ENCODE measurements around the gene NOC2L.
"Not testable (repeated sequence)": the region's sequence is repeated elsewhere in the genome, so short reads cannot be mapped to it uniquely, and the experiment has no call there.

The NOC2L gene

GRCh38 chr1:962381-963300, 3.6 kb upstream of the NOC2L start:
- DNase-seq (ENCODE audit: low read depth in 2 of 2), result no peak

- no peak for DNase-seq (ENCODE audit: low read depth in 2 of 2)
Measured at GRCh38 chr1:961132-961669, 2.1 kb upstream of the NOC2L start.

GRCh38 chr1:960363-961131, 1.5 kb upstream of the NOC2L start, which contains the start of gene KLHL17:
KLHL17 (plus strand) TSS chr1:960584; CDS start chr1:960694, 110 bp downstream.
- peak; percentile 76 to 79 for DNase-seq (ENCODE audit: low read depth in 2 of 2)

GRCh38 chr1:959731-960362, 791 bp upstream of the NOC2L start:
- DNase-seq (ENCODE audit: low read depth in 2 of 2), result no peak

GRCh38 chr1:956636-957035, 2.4 kb downstream of the NOC2L start:
- DNase-seq (ENCODE audit: low read depth in 2 of 2), result no peak

- DNase-seq (ENCODE audit: low read depth in 2 of 2), result no peak
Measured at GRCh38 chr1:955474-955873, 3.6 kb downstream of the NOC2L start.

GRCh38 chr1:954927-955326, 4.1 kb downstream of the NOC2L start:
- no peak for DNase-seq (ENCODE audit: low read depth in 2 of 2)

- no peak for DNase-seq (ENCODE audit: low read depth in 2 of 2)
Measured at GRCh38 chr1:953524-954320, 5.3 kb downstream of the NOC2L start.

- no peak for DNase-seq (ENCODE audit: low read depth in 2 of 2)
Measured at GRCh38 chr1:952603-953002, 6.5 kb downstream of the NOC2L start.

GRCh38 chr1:952201-952600, 6.9 kb downstream of the NOC2L start:
- no peak for DNase-seq (ENCODE audit: low read depth in 2 of 2)

GRCh38 chr1:951364-951763, 7.7 kb downstream of the NOC2L start:
- no peak for DNase-seq (ENCODE audit: low read depth in 2 of 2)

- DNase-seq (ENCODE audit: low read depth in 2 of 2), result no peak
Measured at GRCh38 chr1:950881-951280, 8.2 kb downstream of the NOC2L start.

- DNase-seq (ENCODE audit: low read depth in 2 of 2), result no peak
Measured at GRCh38 chr1:950268-950667, 8.8 kb downstream of the NOC2L start.

- no peak for DNase-seq (ENCODE audit: low read depth in 2 of 2)
Measured at GRCh38 chr1:947958-948357, 11.1 kb downstream of the NOC2L start.

GRCh38 chr1:946811-947210, 12.2 kb downstream of the NOC2L start:
- not testable (repeated sequence) for DNase-seq (ENCODE audit: low read depth in 2 of 2)

GRCh38 chr1:945688-946556, 13.1 kb downstream of the NOC2L start:
- no peak for DNase-seq (ENCODE audit: low read depth in 2 of 2)

- no peak for DNase-seq (ENCODE audit: low read depth in 2 of 2)
Measured at GRCh38 chr1:944341-945325, 14.4 kb downstream of the NOC2L start.

- no peak for DNase-seq (ENCODE audit: low read depth in 2 of 2)
Measured at GRCh38 chr1:943545-944340, 15.3 kb downstream of the NOC2L start.

Measured in activated CD4-positive, alpha-beta T cell treated with anti-CD3 and anti-CD28 coated beads for 24 hours (primary cell).